HG03457 (cell line): ENCODE results near the gene IKZF4.
"Not testable (repeated sequence)": the region's sequence is repeated elsewhere in the genome, so short reads cannot be mapped to it uniquely, and the experiment has no call there.

Experiments
- ATAC-seq: cut with Tn5 transposase; IDR thresholded peaks from one replicate; pipeline ENCODE4 v1.9.1; 2021; ENCODE audit warnings: moderate number of reproducible peaks; ENCODE audit not compliant: unreplicated experiment

IKZF4 gene

GRCh38 chr12:56020423-56021184 is at the start of gene IKZF4:
TSS of gene IKZF4 (plus strand) at chr12:56021043. CDS start at chr12:56021494, 451 bp downstream.
- no peak for ATAC-seq

DNA sequence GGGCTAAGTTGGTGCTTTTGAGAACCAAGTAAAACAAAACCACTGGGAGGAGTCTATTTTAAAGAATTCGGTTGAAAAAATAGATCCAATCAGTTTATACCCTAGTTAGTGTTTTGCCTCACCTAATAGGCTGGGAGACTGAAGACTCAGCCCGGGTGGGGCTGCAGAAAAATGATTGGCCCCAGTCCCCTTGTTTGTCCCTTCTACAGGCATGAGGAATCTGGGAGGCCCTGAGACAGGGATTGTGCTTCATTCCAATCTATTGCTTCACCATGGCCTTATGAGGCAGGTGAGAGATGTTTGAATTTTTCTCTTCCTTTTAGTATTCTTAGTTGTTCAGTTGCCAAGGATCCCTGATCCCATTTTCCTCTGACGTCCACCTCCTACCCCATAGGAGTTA is 48.8 kb upstream of the IKZF4 start:
- ATAC-seq: no peak

- ATAC-seq: no peak
Measured at GRCh38 chr12:55972456-55972855, 48.4 kb upstream of the IKZF4 start.

GRCh38 chr12:55972911-55973598 is 47.8 kb upstream of the IKZF4 start:
- no peak for ATAC-seq

- peak; percentile 90 for ATAC-seq
Measured at GRCh38 chr12:55973599-55974307, 47.1 kb upstream of the IKZF4 start, which contains the start of gene RAB5B. TSS of gene RAB5B (plus strand) at chr12:55974078. CDS start at chr12:55986961, 12,883 bp downstream.

DNA sequence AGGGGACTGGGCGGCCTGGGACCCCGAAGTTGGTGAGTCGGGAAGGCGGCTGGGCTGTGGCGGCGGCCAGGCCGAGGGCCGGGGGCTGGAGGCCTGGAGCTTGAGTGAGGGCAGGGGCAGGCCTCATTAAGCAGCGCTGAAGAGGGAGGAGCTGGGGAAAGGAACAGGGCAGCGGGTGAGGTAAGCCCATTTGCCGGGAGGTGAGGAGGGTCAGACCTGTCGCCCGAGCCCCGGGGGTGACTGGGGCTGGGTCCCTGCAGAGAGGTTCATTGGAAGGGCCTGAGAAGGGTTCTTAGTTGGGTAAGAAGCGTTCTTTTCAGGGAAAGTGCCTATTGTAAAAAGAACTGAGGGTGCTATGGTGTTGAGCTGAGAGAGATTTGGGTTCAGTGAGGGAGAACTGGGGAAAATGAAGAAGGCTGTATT is 46.5 kb upstream of the IKZF4 start:
- peak; percentile 3 for ATAC-seq

- ATAC-seq: no peak
Measured at GRCh38 chr12:55978393-55978792, 42.5 kb upstream of the IKZF4 start.

- ATAC-seq: no peak
Measured at GRCh38 chr12:55979069-55979468, 41.8 kb upstream of the IKZF4 start.

- not testable (repeated sequence) for ATAC-seq
Measured at GRCh38 chr12:55981882-55982281, 39.0 kb upstream of the IKZF4 start.

DNA sequence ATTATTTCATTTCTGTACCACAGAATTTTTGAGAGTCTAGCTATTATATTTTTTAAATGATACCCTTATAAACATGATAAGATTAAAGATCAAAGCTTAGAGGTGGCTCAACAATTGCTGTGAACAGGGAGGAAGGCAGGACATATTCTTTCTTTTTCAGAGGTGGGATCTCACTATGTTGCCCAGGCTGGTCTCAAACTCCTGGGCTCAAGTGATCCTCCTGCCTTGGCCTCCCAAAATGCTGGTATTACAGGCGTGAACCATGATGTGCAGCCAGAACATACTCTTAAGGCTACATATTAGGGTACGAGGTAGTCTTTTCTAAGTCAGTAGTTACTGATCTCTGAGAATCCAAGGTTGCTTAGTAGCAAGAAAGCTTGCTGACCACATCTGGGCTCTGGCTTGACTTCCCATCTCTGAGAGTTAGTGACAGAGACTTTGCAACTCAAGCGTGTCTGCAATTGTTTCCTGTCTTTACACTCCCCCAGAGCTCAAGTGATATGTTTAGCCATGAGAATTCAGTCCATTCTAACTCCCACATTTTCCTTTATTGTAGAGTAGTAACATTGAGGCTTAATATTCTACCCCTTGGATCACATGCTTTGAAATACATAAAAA is 38.4 kb upstream of the IKZF4 start:
- no peak for ATAC-seq

DNA sequence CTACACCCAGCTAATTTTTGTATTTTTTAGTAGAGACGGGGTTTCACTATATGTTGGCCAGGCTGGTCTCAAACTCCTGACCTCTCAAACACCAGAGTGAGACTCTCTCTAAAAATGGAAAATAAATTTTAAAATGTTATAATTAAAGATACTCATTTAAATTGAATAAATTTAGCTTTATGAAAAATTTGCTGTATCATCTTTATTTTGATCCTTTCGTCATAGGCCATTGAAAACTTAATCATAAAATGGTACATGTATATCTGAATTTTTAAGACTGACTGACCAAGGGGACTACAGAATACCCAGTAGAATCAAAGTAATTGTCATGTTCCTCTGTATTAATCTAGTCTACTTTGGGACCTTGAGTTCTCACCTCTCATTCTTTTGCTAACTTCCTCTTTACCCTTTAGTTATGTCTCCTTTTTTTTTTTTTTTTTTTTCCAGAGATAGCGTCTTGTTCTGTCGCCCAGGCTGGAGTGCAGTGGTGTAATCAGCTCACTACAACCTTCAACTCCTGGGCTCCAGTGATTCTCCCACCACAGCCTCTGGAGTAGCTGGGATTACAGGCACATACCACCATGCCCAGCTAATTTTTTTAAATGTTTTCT is 37.5 kb upstream of the IKZF4 start:
- no peak for ATAC-seq

GRCh38 chr12:55984861-55985260 is 36.0 kb upstream of the IKZF4 start:
- ATAC-seq: no peak

DNA sequence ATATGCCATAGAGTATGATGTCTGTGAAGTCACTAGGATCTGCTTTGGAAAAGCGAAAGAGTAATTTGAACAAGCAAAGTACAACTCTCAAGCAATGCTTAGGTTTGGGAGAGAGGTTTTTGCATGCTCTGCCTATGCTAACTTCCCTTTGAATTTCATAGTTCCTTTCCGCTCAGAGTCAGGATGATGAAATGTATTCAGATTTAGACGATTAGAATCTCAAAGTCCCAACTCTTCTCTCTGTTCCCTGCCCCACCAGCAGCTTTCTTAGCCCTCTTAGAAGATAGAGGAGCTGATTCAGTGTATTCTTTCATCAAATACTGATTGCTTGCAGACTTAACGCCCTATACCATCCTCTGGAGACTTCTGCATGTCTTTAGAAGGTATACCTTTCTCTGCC is 35.5 kb upstream of the IKZF4 start:
- ATAC-seq: no peak

GRCh38 chr12:55985976-55986375 is 34.9 kb upstream of the IKZF4 start:
- not testable (repeated sequence) for ATAC-seq

DNA sequence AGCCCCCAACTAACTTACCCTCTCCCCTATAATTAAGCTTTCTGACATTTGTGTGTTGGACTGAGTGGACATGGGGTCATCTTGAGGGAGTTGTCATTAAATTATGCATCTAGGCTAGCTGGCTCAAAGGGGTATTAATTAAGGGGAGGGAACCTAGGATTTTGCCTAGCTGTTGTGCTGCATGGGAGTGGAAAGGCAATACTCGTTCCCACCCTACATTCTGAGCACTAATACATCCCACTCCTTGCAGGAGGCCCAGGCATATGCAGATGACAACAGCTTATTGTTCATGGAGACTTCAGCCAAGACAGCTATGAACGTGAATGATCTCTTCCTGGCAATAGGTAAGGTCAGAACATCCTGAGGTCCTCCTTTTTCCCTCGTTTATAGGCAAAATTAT is 29.7 kb upstream of the IKZF4 start:
- no peak for ATAC-seq

- ATAC-seq: no peak
Measured at GRCh38 chr12:55993230-55993853, 27.5 kb upstream of the IKZF4 start.

DNA sequence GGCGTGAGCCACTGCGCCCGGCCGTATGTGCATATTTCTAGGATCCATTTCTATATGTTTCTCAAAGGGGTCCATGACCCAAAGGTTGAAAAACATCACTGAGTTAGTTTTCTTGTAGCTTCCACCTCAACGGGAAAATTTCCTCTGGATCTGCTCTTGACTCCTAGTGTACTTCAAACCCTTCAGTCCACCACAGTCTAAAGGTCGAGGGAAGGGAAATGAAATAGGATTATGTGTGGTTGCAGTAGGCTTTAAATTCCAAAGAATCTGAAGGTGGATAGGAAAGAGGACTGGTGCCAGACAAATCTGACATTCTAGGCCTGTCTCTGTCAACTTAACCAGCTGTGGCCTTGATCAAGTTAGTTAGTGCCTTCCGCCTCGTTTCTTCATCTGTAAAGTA is 25.5 kb upstream of the IKZF4 start:
- ATAC-seq: no peak

DNA sequence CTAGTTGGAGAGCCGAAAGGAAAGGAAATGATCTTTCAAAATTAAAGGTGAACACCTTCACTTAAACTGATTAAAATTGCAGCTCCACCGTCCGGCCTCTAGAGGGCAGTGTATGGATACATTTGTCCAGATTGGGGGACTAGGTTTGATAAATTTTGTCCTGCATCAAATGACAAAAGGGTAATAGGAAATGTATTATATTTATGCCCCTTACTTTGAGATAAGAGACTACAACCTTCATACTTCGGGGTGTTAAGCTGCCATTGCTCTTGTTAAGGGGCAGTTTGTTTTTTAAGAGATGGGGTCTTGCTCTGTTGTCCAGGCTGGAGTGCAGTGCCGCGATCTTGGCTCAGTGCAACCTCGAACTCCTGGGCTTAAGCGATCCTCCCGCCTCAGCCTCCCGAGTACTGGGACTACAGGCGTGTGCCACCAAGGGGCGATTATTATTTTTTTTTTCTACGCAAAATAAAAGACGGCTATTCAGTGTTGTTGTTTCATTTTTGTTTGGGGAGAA is 24.6 kb upstream of the IKZF4 start:
- no peak for ATAC-seq

GRCh38 chr12:55996715-55997534 is 23.9 kb upstream of the IKZF4 start, which contains the start of gene SUOX:
TSS of gene SUOX (plus strand) at chr12:55997276. CDS start at chr12:56002222, 4,946 bp downstream.
- peak; percentile 98 for ATAC-seq
